Astrocyte of the cerebellum (primary cell): ENCODE measurements around the gene TESMIN.
A peak's percentile ranks its signal among the peaks of the same experiment; 100 is the strongest.

Experiments
- DNase-seq: peaks from one replicate; pipeline ENCODE4 v3.0.0-alpha.2; 2011; ENCODE audit warnings: low read depth
- H3K4me3 ChIP-seq: 2 replicates; pipeline ENCODE4 v1.5.1; 2011; ENCODE audit warnings: mild to moderate bottlenecking, low read depth, low read length, moderate library complexity
- CTCF ChIP-seq: IDR thresholded peaks from 2 replicates; pipeline ENCODE4 v1.5.1; 2012; ENCODE audit warnings: low read length, low read depth, moderate library complexity, mild to moderate bottlenecking; ENCODE audit errors: missing control alignments
- in situ Hi-C: cut with HindIII; loops from 2 replicates; pipeline ENCODE4 v1.10.0; 2017; ENCODE audit warnings: low sequenced_read_pairs

Gene TESMIN

GRCh38 chr11:68756171-68756766 lies 4.9 kb upstream of the TESMIN start:
- TF ChIP-seq CTCF = no peak
- no peak for DNase-seq
- no peak overlapping the region for H3K4me3 ChIP-seq
- in situ Hi-C loops = loop anchor here (5.0 kb wide), 2 partner anchors 44 to 46 kb away; no protein-coding TSS in a partner anchor

- in situ Hi-C loops = no loop called here
- DNase-seq = no peak
- no peak overlapping the region for H3K4me3 ChIP-seq
- TF ChIP-seq CTCF = no peak
Measured at GRCh38 chr11:68753300-68753699, 2.0 kb upstream of the TESMIN start.

DNA sequence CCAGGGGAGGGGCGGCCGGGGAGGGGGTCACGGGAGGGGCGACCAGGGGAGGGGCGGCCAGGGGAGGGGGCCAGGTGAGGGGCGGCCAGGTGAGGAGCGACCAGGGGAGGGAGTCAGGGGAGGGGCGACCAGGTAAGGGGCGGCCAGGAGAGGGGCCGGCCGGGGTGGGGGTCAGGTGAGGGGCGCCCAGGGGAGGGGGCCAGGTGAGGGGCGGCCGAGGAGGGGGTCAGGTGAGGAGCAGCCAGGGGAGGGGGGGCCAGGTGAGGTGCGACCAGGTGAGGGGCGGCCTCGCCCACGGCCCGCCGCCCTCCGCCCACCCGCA lies 355 bp downstream of the TESMIN start:
- DNase-seq = no peak
- in situ Hi-C loops = no loop called here
- TF ChIP-seq CTCF = no peak
- peak overlapping the region; percentile 31 for H3K4me3 ChIP-seq

DNA sequence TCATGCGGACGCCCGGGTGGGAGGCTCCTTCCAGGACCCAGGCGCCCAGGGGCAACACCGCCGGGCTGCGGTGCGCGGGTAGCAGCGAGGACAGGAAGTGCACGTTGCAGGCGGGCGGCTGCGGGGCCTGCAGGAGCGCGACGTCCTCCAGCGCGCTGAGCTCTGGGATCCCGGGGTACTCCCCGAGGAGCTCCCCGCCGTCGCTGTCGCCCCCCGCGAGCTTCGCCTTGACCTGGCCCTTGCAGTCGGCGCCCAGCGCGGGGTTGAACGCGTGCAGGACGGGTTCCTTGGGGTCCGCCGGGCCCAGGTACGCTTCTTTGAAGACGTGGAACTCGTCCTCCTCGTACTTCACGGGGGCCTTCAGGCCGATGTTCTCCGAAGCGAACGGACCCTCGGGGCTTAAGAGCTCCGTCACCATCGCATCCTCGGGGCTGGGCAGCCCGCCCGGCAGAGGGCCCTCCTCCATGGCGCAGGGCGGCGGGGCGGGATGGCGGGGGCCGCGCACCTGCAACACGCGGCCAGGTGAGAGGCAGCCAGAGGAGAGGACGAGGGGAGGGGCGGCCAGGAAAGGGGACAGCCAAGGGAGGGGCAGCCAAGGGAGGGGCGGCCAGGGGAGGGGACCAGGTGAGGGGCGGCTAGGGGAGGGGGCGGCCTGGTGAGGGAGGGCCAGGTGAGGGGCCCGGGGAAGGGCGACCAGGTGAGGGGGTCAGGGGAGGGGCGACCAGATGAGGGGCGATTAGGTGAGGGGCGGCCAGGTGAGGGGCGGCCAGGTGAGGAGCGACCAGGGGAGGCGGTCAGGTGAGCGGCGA lies 921 bp downstream of the TESMIN start:
- in situ Hi-C loops = no loop called here
- no peak for TF ChIP-seq CTCF
- DNase-seq = no peak
- no peak overlapping the region for H3K4me3 ChIP-seq

GRCh38 chr11:68749229-68750123 lies 1.8 kb downstream of the TESMIN start:
- no peak for DNase-seq
- TF ChIP-seq CTCF = no peak
- in situ Hi-C loops = no loop called here
- no peak overlapping the region for H3K4me3 ChIP-seq

GRCh38 chr11:68748061-68748460 lies 3.3 kb downstream of the TESMIN start:
- in situ Hi-C loops = no loop called here
- H3K4me3 ChIP-seq = no peak overlapping the region
- TF ChIP-seq CTCF = no peak
- DNase-seq = no peak
